T-helper 17 cell (primary cell): ENCODE measurements around the gene PTPRN2. TPM values are rescaled to one million over a fixed set of nuclear protein-coding genes. Genes with fewer than 3 reads are reported as not detected.
"Not testable (repeated sequence)": the region's sequence is repeated elsewhere in the genome, so short reads cannot be mapped to it uniquely, and the experiment has no call there.

Experiments used
- ATAC-seq: fragments of 150-1000 bp; cut with Tn5 transposase; 2 replicates; pipeline ENCODE4 v1.10.0; 2021; ENCODE audit warnings: mild to moderate bottlenecking, moderate library complexity
- DNase-seq, 3 donors: peaks; one replicate each; pipeline versions ENCODE4 v3.0.0 to v3.0.0-alpha.2; 2020 to 2021
- H3K9me3 ChIP-seq: one replicate; pipeline ENCODE4 v1.7.0; 2013; ENCODE audit warnings: low read length, mild to moderate bottlenecking; ENCODE audit not compliant: control insufficient read depth, poor library complexity, severe bottlenecking
- H3K27ac Mint-ChIP-seq: one replicate; pipeline ENCODE4 v1.8.0; 2022; ENCODE audit warnings: mild to moderate bottlenecking, moderate library complexity, mixed read lengths
- H3K27me3 Mint-ChIP-seq: one replicate; pipeline ENCODE4 v1.8.0; 2022; ENCODE audit warnings: mixed read lengths
- H3K36me3 Mint-ChIP-seq: one replicate; pipeline ENCODE4 v1.8.0; 2022; ENCODE audit warnings: low read depth, mixed read lengths
- H3K4me1 Mint-ChIP-seq: one replicate; pipeline ENCODE4 v1.8.0; 2022; ENCODE audit warnings: mild to moderate bottlenecking, mixed read lengths
- H3K4me3 Mint-ChIP-seq: one replicate; pipeline ENCODE4 v1.8.0; 2022; ENCODE audit warnings: mild to moderate bottlenecking, moderate library complexity, mixed read lengths
- total RNA-seq, 4 donors: library from RNA in 2 of 4; stranded (reverse) in 2 of 4; gene quantifications; one replicate each; pipeline ENCODE4 v1.2.3 and lab custom pipeline; 2022 to 2026

Gene PTPRN2
- total RNA-seq, 2 donors from 2014 or later, result 0.42 to 0.57 TPM

DNA sequence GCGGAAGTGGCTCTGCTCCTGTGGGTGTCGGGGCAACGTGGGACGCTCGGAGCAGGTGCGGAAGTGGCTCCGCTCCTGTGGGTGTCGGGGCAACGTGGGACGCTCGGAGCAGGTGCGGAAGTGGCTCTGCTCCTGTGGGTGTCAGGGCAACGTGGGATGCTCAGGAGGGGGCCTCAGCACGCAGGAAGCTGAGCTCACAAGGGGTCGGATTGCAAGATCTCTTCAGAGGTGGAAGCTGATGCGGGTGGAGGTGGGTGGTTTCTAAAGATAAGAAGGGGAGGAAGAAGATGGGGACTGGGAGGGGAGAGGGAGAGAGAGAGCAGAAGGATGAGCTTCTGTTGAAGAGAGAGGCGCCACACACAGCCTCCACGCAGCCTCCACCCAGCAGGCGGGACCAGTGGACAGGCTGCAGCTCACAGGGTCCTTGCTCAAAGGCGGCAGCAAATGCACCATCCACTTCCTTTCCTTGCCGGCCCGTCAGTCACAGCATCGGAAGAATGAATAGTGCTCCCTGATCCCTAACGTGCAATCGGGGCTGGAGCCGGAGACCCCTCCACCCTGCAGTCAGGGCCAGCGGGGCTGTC, 78.7 kb downstream of the PTPRN2 start:
- no peak overlapping the region for H3K4me3 Mint-ChIP-seq

GRCh38 chr7:158508321-158508720, 79.3 kb downstream of the PTPRN2 start:
- H3K4me1 Mint-ChIP-seq, H3K27me3 Mint-ChIP-seq, H3K9me3 ChIP-seq, H3K36me3 Mint-ChIP-seq, ATAC-seq, H3K27ac Mint-ChIP-seq, H3K4me3 Mint-ChIP-seq, DNase-seq: not testable (repeated sequence)

More for the DNA sequence above, 78.7 kb downstream of the PTPRN2 start:
- Mint-ChIP-seq H3K4me1 (no peaks in the 10 kb centered on the region), H3K27ac (no peak overlapping the region), H3K36me3 (no peaks in the 10 kb centered on the region), H3K27me3 (no peaks in the 10 kb centered on the region)
- DNase-seq, result no peak
- no peak for ATAC-seq
- no peaks in the 10 kb centered on the region for H3K9me3 ChIP-seq

DNA sequence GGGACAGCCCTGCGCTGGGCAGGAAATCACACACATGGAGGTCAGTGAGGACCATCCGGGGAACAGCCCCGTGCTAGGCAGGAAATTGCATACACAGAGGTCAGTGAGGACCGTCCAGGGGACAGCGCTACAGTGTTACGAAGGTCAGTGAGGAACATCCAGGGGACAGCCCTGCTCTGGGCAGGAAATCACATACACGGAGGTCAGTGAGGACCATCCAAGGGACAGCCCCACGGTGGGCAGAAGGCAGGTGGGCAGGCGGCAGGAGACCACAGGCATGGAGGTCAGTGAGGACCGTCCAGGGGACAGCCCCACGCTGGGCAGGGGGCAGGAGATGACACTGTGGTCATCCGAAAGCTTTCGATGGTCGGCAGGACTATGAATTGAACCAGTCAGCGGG, 79.7 kb downstream of the PTPRN2 start:
- no peaks in the 10 kb centered on the region for H3K36me3 Mint-ChIP-seq
- H3K4me1 Mint-ChIP-seq, result no peaks in the 10 kb centered on the region
- no peak for ATAC-seq
- peaks cover 4% of the 10 kb centered on the region for H3K27me3 Mint-ChIP-seq
- no peaks in the 10 kb centered on the region for H3K9me3 ChIP-seq
- DNase-seq, result no peak
- H3K27ac Mint-ChIP-seq, result no peak overlapping the region
- no peak overlapping the region for H3K4me3 Mint-ChIP-seq

DNA sequence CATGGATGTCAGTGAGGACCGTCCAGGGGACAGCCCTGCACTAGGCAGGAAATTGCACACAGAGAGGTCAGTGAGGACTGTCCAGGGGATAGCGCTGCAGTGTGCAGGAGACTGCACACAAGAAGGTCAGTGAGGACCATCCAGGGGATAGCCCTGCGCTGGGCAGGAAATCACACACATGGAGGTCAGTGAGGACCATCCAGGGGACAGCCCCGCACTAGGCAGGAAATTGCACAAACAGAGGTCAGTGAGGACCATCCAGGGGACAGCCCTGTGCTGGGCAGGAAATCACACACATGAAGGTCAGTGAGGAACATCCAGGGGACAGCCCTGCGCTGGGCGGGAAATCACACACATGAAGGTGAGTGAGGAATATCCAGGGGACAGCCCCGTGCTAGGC, 80.4 kb downstream of the PTPRN2 start:
- not testable (repeated sequence) for H3K36me3 Mint-ChIP-seq, H3K27ac Mint-ChIP-seq, H3K27me3 Mint-ChIP-seq, H3K4me1 Mint-ChIP-seq, ATAC-seq, H3K4me3 Mint-ChIP-seq, DNase-seq, H3K9me3 ChIP-seq

DNA sequence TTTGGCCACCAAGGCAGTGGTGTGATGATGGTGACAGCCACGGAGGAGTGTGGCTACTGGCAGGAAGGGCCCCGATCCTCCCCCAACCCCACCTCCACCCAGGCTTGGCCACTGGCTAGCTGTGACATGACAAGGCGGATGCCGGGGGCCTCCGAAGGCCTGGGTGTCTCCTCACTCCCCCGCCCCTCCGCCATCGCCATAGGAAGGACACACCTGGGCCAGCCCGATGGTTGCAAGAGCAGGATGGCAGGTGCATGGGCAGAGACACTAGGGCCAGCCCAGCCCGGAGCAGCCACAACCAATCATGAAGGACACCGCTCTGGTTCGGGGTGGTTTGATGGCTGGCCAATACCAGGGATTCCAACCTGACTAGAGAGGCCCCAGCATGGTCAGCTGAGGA, 81.0 kb downstream of the PTPRN2 start:
- no peak overlapping the region for H3K27ac Mint-ChIP-seq
- DNase-seq, result no peak
- H3K27me3 Mint-ChIP-seq, result peaks cover 10% of the 10 kb centered on the region
- ATAC-seq, result no peak
- H3K36me3 Mint-ChIP-seq, result no peaks in the 10 kb centered on the region
- H3K9me3 ChIP-seq, result no peaks in the 10 kb centered on the region
- no peaks in the 10 kb centered on the region for H3K4me1 Mint-ChIP-seq
- no peak overlapping the region for H3K4me3 Mint-ChIP-seq

DNA sequence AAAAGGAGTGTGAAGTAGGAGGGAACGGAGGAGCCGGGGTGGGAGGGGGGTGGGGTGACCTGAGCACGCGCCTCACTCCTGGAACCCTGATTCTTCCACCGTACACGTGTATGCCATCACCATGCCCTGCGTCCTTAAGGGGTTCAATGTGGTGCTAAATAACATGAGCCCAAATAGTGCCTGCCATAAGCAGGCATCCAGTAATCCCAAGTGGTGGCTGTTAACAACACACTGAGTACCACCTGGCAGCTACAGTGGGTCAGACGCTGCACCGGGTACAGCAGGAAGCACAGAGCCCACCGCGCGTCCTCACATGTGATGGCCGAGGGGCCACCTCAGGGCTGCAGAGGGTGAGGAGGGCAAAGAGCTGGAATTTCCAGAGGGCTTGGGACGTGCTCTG, 81.9 kb downstream of the PTPRN2 start:
- Mint-ChIP-seq H3K4me1 (no peaks in the 10 kb centered on the region), H3K4me3 (no peak overlapping the region), H3K27me3 (peaks cover 10% of the 10 kb centered on the region), H3K36me3 (no peaks in the 10 kb centered on the region), H3K27ac (no peak overlapping the region)
- DNase-seq, result no peak
- ATAC-seq, result no peak
- H3K9me3 ChIP-seq, result no peaks in the 10 kb centered on the region

- peaks cover 14% of the 10 kb centered on the region for H3K27me3 Mint-ChIP-seq
- ATAC-seq, result no peak
Measured at GRCh38 chr7:158502068-158502750, 85.4 kb downstream of the PTPRN2 start.

DNA sequence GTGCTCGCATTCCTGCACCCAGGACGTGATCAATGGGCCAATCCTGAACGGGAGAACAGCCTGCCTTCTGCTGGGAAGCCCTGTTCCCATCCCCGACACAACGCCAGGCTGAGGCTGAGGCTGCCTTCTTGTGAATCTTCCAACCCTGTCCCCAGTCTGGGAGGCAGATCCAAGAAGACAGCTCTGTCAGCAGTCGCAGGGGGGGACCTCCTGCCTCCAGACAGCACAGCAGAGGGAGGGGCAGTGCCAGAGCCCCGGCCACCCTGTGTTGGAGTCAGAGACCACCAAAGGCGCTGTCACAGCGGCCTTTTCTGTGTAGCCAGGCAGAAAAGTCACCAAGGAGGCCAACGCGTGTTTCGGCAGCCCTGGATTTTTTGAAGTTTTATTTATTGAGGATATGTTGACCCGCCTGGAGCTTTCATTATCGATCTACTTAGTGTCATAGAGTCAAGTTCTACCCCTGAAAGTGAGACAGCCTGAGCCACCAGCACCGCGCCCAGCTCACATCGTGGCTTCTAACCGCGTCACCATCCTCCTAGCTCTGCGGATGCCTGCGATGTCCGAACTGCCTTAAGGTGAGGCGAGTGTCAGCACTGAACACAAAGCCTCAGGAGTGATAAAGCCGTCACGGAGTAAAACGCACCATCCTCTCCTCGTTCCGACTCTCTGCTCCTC, 86.1 kb downstream of the PTPRN2 start:
- ATAC-seq (no peak), DNase-seq (no peak)
- Mint-ChIP-seq H3K27ac (no peak overlapping the region), H3K4me3 (no peak overlapping the region), H3K4me1 (peaks cover 2% of the 10 kb centered on the region), H3K27me3 (peaks cover 14% of the 10 kb centered on the region), H3K36me3 (no peaks in the 10 kb centered on the region)
- no peaks in the 10 kb centered on the region for H3K9me3 ChIP-seq

More at GRCh38 chr7:158502068-158502750, 85.4 kb downstream of the PTPRN2 start:
- no peak overlapping the region for H3K4me3 Mint-ChIP-seq
- no peak for DNase-seq
- no peak overlapping the region for H3K27ac Mint-ChIP-seq
- H3K9me3 ChIP-seq, result no peaks in the 10 kb centered on the region
- no peaks in the 10 kb centered on the region for H3K36me3 Mint-ChIP-seq
- H3K4me1 Mint-ChIP-seq, result peaks cover 1% of the 10 kb centered on the region

GRCh38 chr7:158500651-158501052, 87.0 kb downstream of the PTPRN2 start:
- no peak for ATAC-seq
- DNase-seq, result no peak
- Mint-ChIP-seq H3K4me3 (no peak overlapping the region), H3K36me3 (no peaks in the 10 kb centered on the region), H3K27ac (no peak overlapping the region), H3K4me1 (peaks cover 2% of the 10 kb centered on the region), H3K27me3 (peaks cover 14% of the 10 kb centered on the region)
- no peaks in the 10 kb centered on the region for H3K9me3 ChIP-seq

- Mint-ChIP-seq H3K4me3 (no peak overlapping the region), H3K36me3 (no peaks in the 10 kb centered on the region), H3K4me1 (peaks cover 6% of the 10 kb centered on the region), H3K27ac (no peak overlapping the region), H3K27me3 (peaks cover 14% of the 10 kb centered on the region)
- H3K9me3 ChIP-seq, result no peaks in the 10 kb centered on the region
- DNase-seq (no peak), ATAC-seq (no peak)
Measured at GRCh38 chr7:158499082-158499455, 88.6 kb downstream of the PTPRN2 start.

GRCh38 chr7:158498443-158499081, 89.1 kb downstream of the PTPRN2 start:
- H3K4me3 Mint-ChIP-seq, result no peak overlapping the region
- H3K36me3 Mint-ChIP-seq, result no peaks in the 10 kb centered on the region
- H3K4me1 Mint-ChIP-seq, result peaks cover 6% of the 10 kb centered on the region
- ATAC-seq (no peak), DNase-seq (no peak)
- peaks cover 14% of the 10 kb centered on the region for H3K27me3 Mint-ChIP-seq
- no peaks in the 10 kb centered on the region for H3K9me3 ChIP-seq
- no peak overlapping the region for H3K27ac Mint-ChIP-seq

DNA sequence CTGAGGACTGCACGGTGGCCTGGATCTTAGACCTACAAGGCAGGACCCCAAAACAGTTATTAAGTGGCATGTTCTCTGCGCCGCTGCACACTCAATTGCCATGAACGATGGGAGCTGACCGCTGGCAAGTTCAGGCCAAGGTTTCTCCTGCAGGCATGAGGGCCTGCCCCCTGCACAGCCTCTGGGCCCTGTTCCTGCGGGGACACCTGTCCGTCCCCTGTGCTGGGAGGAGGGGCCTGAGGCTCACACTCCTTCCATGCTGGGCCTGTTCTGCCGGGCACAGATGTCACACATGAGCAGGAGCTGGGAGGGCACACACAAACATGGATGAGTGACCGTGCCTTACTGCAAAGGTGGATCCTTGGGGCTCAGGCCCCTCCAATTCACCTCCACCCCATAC, 90.0 kb downstream of the PTPRN2 start:
- peaks cover 10% of the 10 kb centered on the region for H3K27me3 Mint-ChIP-seq
- peaks cover 6% of the 10 kb centered on the region for H3K4me1 Mint-ChIP-seq
- H3K4me3 Mint-ChIP-seq, result no peak overlapping the region
- no peak for ATAC-seq
- H3K27ac Mint-ChIP-seq, result no peak overlapping the region
- H3K36me3 Mint-ChIP-seq, result no peaks in the 10 kb centered on the region
- no peaks in the 10 kb centered on the region for H3K9me3 ChIP-seq
- DNase-seq, result no peak

DNA sequence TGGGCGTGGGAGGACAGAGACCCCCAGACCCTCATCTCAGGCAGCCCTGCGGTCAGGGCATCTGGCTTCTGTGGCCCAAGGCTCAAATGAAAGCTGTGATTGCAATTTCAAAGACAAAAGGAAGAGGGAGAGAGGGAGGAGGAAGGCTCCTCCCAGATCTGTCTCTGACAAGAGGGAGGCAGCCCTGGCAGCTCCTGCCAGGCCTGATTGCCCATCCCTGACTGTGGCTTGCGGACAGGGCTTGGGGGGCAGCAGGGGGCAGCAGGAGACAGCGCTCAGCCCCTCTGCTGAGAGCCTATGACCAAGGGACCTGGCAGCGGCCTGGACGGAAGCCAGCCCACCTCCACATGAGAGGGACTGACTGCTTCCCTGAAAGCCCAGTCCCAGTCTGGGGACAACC, 91.8 kb downstream of the PTPRN2 start:
- H3K4me1 Mint-ChIP-seq, result peaks cover 6% of the 10 kb centered on the region
- H3K27ac Mint-ChIP-seq, result no peak overlapping the region
- H3K4me3 Mint-ChIP-seq, result peak overlapping the region; percentile 3
- no peaks in the 10 kb centered on the region for H3K36me3 Mint-ChIP-seq
- H3K27me3 Mint-ChIP-seq, result peaks cover 9% of the 10 kb centered on the region
- H3K9me3 ChIP-seq, result no peaks in the 10 kb centered on the region
- DNase-seq (no peak), ATAC-seq (no peak)
